ENCODE data around the gene BLVRA. TPM values are rescaled to one million over a fixed set of nuclear protein-coding genes. Genes with fewer than 3 reads are reported as not detected.

Gene BLVRA
- total RNA-seq, 6 experiments from 2014 or later = 29.0 to 43.9 (median 36.0) TPM

- Mint-ChIP-seq H3K27me3 (ENCODE audit: insufficient read depth) (peaks cover 6% of the 10 kb centered on the region; the same call in 1 of the 2 replicates), H3K9me3 (peaks cover 7% of the 10 kb centered on the region), H3K4me1 (ENCODE audit: low read depth) (peaks cover 13% of the 10 kb centered on the region), H3K27ac (no peak overlapping the region), H3K4me3 (no peak overlapping the region), H3K36me3 (ENCODE audit: low read depth) (peaks cover 6% of the 10 kb centered on the region; the same call in 1 of the 2 replicates)
- peak; percentile 48 for DNase-seq
- TF ChIP-seq CTCF (IDR thresholded peaks at IDR 0.05) = no peak
Measured at GRCh38 chr7:43834463-43835251, 76.2 kb downstream of the BLVRA start.

GRCh38 chr7:43838201-43838658 is 79.8 kb downstream of the BLVRA start:
- DNase-seq = no peak
- peaks cover 13% of the 10 kb centered on the region for H3K4me1 Mint-ChIP-seq (ENCODE audit: low read depth)
- no peak overlapping the region for H3K27ac Mint-ChIP-seq
- H3K4me3 Mint-ChIP-seq = no peak overlapping the region; the same call in 1 of the 2 replicates
- peaks cover 7% of the 10 kb centered on the region for H3K9me3 Mint-ChIP-seq
- peaks cover 2% of the 10 kb centered on the region for H3K27me3 Mint-ChIP-seq (ENCODE audit: insufficient read depth)
- TF ChIP-seq CTCF (IDR thresholded peaks at IDR 0.05) = no peak
- peaks cover 6% of the 10 kb centered on the region; the same call in 1 of the 2 replicates for H3K36me3 Mint-ChIP-seq (ENCODE audit: low read depth)

- DNase-seq = no peak
- Mint-ChIP-seq H3K9me3 (no peaks in the 10 kb centered on the region), H3K27ac (no peak overlapping the region), H3K4me3 (no peak overlapping the region), H3K27me3 (ENCODE audit: insufficient read depth) (peaks cover 3% of the 10 kb centered on the region), H3K36me3 (ENCODE audit: low read depth) (no peaks in the 10 kb centered on the region), H3K4me1 (ENCODE audit: low read depth) (peaks cover 25% of the 10 kb centered on the region)
- no peak for TF ChIP-seq CTCF (IDR thresholded peaks at IDR 0.05)
Measured at GRCh38 chr7:43843296-43843695, 84.8 kb downstream of the BLVRA start.

DNA sequence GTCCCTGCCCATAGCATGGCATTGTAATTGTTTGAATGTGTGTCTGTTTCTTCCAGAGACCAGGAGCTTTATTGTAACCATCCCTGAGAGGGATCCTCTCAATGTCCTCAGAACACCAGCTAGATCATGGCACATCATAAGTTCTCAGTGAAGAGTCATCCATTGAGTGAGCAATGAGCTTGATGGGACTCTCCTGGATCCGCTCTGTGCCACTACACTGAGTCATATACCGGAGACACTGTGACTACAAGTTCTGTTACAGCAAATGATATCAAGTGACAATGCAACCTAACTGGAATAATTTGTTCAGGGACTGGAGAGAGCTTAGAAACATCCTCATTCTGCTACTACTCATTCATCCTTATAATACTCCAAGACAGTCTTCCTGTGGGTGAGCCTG is 85.8 kb downstream of the BLVRA start:
- TF ChIP-seq CTCF (IDR thresholded peaks at IDR 0.05) = no peak
- DNase-seq = peak; percentile 30
- Mint-ChIP-seq H3K4me3 (no peak overlapping the region), H3K4me1 (ENCODE audit: low read depth) (peaks cover 19% of the 10 kb centered on the region), H3K9me3 (no peaks in the 10 kb centered on the region), H3K27me3 (ENCODE audit: insufficient read depth) (peaks cover 2% of the 10 kb centered on the region), H3K27ac (no peak overlapping the region), H3K36me3 (ENCODE audit: low read depth) (no peaks in the 10 kb centered on the region)

DNA sequence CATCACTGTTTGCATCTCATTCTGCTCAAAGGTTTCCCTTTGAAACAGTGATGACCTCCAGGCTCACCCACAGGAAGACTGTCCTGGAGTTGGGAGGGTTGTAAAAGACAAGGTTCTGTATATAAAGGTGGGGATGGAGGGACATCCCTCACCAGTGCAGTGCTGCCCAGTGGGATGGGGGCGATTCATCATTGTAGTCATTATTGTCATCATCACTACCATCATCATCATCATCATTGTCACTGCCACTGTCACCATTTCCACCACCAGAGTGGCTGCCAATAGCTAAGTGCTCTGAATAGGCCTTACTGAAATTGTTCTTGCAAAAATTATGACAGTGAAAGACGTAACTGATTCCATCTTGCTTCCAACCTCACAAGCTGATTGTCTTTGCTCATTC is 86.2 kb downstream of the BLVRA start:
- Mint-ChIP-seq H3K27me3 (ENCODE audit: insufficient read depth) (peaks cover 2% of the 10 kb centered on the region), H3K36me3 (ENCODE audit: low read depth) (no peaks in the 10 kb centered on the region), H3K4me3 (no peak overlapping the region), H3K9me3 (no peaks in the 10 kb centered on the region), H3K4me1 (ENCODE audit: low read depth) (peaks cover 19% of the 10 kb centered on the region), H3K27ac (no peak overlapping the region)
- DNase-seq = no peak
- no peak for TF ChIP-seq CTCF (IDR thresholded peaks at IDR 0.05)

Data from HFFc6 (cell line).